ENCODE data around the gene HLCS.

DNA sequence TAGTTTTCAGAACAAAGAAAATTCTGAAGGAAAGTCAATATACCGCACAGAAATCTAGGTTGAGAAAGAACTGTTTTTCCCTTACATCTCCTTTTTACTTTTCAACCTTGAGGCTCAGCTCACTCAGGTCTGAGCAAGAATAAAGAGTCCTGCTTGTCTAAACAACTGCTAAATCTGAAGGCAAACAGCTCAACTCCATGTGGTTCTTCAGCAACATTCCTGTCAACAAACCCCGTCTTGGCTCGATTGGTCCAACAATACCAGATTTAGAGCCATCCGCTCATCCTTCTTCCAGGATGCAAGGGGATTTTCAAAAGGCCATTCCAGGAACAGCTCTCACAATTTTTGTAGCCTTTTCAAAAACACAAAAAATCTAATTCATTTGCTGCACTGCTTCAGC, 119.8 kb downstream of the HLCS start:
- TF ChIP-seq, protein P1, sequence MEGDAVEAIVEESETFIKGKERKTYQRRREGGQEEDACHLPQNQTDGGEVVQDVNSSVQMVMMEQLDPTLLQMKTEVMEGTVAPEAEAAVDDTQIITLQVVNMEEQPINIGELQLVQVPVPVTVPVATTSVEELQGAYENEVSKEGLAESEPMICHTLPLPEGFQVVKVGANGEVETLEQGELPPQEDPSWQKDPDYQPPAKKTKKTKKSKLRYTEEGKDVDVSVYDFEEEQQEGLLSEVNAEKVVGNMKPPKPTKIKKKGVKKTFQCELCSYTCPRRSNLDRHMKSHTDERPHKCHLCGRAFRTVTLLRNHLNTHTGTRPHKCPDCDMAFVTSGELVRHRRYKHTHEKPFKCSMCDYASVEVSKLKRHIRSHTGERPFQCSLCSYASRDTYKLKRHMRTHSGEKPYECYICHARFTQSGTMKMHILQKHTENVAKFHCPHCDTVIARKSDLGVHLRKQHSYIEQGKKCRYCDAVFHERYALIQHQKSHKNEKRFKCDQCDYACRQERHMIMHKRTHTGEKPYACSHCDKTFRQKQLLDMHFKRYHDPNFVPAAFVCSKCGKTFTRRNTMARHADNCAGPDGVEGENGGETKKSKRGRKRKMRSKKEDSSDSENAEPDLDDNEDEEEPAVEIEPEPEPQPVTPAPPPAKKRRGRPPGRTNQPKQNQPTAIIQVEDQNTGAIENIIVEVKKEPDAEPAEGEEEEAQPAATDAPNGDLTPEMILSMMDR (IDR thresholded peaks at IDR 0.05), result no peak
- TF ChIP-seq POLR2A (IDR thresholded peaks at IDR 0.05), result no peak

Data from prostate gland (tissue), 2 donors.